Retinal pigment epithelial cell (primary cell): Measurements from ENCODE around the gene RNF182.
"Not testable (repeated sequence)": the region's sequence is repeated elsewhere in the genome, so short reads cannot be mapped to it uniquely, and the experiment has no call there.

Experiments
- DNase-seq: peaks from one replicate; pipeline ENCODE4 v3.0.0-alpha.2; 2010; ENCODE audit warnings: low read depth
- H3K4me3 ChIP-seq: 2 replicates; pipeline ENCODE4 v1.5.1; 2011; ENCODE audit warnings: mild to moderate bottlenecking, low read length, control low read depth, moderate library complexity
- TF ChIP-seq, protein P1 (sequence below): conservative IDR thresholded peaks from 2 replicates; pipeline ENCODE4 v1.5.1; 2011; ENCODE audit warnings: low read depth, low read length, control low read depth, inconsistent platforms

RNF182 gene

GRCh38 chr6:13953061-13953705, 28.4 kb downstream of the RNF182 start:
- TF ChIP-seq, protein P1, sequence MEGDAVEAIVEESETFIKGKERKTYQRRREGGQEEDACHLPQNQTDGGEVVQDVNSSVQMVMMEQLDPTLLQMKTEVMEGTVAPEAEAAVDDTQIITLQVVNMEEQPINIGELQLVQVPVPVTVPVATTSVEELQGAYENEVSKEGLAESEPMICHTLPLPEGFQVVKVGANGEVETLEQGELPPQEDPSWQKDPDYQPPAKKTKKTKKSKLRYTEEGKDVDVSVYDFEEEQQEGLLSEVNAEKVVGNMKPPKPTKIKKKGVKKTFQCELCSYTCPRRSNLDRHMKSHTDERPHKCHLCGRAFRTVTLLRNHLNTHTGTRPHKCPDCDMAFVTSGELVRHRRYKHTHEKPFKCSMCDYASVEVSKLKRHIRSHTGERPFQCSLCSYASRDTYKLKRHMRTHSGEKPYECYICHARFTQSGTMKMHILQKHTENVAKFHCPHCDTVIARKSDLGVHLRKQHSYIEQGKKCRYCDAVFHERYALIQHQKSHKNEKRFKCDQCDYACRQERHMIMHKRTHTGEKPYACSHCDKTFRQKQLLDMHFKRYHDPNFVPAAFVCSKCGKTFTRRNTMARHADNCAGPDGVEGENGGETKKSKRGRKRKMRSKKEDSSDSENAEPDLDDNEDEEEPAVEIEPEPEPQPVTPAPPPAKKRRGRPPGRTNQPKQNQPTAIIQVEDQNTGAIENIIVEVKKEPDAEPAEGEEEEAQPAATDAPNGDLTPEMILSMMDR: no peak
- no peak overlapping the region for H3K4me3 ChIP-seq
- DNase-seq: peak; percentile 16

DNA sequence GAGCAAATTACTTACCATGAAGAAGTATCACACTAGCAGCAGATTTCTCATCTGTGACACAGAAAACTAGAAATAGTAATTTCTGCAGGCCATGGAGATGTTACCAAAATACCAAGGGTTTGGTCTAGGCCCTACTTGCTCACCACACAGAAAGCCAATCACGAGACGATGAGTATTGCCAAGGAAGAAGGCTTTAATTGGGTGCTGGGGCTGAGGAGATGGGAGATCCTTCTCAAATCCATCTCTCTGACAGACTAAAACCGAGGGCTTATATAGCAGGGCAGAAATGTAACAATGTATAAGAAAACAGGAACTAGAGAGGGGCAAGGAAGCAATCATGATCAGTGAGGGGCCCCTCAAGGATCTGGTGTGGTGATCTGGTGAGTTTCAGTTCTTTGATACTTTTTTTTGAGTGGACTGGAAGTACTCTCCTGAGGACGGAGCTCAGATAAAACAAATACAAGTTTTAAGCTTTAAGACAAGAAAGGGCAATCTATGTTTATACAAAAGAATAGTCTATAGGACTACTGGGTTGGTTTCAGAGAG, 40.9 kb downstream of the RNF182 start:
- no peak overlapping the region for H3K4me3 ChIP-seq
- DNase-seq: no peak
- TF ChIP-seq, protein P1: no peak

DNA sequence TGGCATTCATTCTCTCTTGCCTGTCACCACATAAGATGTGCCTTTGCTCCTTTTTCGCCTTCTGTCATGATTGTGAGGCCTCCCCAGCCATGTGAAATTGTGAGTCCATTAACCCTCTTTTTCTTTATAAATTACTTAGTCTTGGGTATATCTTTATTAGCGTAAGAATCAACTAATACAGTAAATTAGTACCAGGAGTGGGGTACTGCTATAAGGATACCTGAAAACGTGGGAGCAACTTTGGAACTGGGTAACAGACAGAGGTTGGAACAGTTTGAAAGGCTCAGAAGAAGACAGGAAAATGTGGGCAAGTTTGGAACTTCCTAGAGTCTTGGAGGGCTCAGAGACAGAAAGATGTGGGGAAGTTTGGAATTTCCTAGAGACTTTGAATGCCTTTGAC, 46.6 kb downstream of the RNF182 start:
- TF ChIP-seq, protein P1: no peak
- no peak for DNase-seq
- no peak overlapping the region for H3K4me3 ChIP-seq

DNA sequence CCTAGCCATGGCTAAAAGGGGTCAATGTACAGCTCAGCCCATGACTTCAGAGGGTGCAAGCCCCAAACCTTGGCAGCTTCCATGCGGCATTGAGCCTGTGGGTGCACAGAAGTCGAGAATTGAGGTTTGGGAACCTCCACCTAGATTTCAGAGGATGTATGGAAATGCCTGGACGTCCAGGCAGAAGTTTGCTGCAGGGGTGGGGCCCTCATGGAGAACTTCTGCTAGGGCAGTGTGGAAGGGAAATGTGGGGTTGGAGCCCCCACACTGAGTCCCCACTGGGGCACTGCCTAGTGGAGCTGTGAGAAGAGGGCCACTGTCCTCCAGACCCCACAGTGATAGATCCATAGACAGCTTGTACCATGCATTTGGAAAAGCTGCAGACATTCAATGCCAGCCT, 47.9 kb downstream of the RNF182 start:
- DNase-seq, H3K4me3 ChIP-seq: not testable (repeated sequence)

DNA sequence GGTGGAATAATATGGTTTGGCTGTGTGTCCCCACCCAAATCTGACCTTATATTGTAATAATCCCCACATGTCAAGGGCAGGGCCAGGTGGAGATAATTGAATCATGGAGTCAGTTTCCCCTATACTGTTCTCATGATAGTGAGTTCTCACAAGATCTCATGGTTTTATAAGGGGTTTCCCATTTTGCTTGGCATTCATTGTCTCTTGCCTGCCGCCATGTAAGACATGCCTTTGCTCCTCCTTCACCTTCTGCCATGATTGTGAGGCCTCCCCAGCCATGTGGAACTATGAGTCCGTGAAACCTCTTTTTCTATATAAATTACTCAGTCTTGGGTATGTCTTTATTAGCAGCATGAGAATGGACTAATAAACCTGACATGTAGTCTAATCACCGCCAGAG, 48.7 kb downstream of the RNF182 start:
- DNase-seq: not testable (repeated sequence)

GRCh38 chr6:13978102-13978640, 53.4 kb downstream of the RNF182 start:
- no peak overlapping the region for H3K4me3 ChIP-seq
- TF ChIP-seq, protein P1: no peak
- DNase-seq: no peak

More for the DNA sequence above, 48.7 kb downstream of the RNF182 start:
- not testable (repeated sequence) for H3K4me3 ChIP-seq

GRCh38 chr6:13978787-13979186, 54.0 kb downstream of the RNF182 start:
- no peak overlapping the region for H3K4me3 ChIP-seq
- TF ChIP-seq, protein P1: no peak
- DNase-seq: no peak
